Vagina (tissue), 2 donors: Measurements from ENCODE around the gene EXOC3. TPM values are rescaled to one million over a fixed set of nuclear protein-coding genes. Genes with fewer than 3 reads are reported as not detected.
"Not testable (repeated sequence)": the region's sequence is repeated elsewhere in the genome, so short reads cannot be mapped to it uniquely, and the experiment has no call there.

Source experiments
- DNase-seq, 2 donors: peaks; one replicate each; pipeline ENCODE4 v3.0.0-alpha.2; 2017; ENCODE audit errors: extremely low spot score in 2 of 2
- H3K27ac ChIP-seq: fragments of 200-600 bp; sonication (generic); one replicate; pipeline ENCODE4 v1.5.1; 2019
- H3K27me3 ChIP-seq: fragments of 200-600 bp; sonication (generic); one replicate; pipeline ENCODE4 v1.5.1; 2019
- H3K36me3 ChIP-seq, 2 donors: fragments of 200-600 bp; sonication (generic); one replicate each; pipeline ENCODE4 v1.5.1; 2017 to 2019
- H3K4me1 ChIP-seq: fragments of 200-600 bp; sonication (generic); one replicate; pipeline ENCODE4 v1.5.1; 2019
- H3K4me3 ChIP-seq, 2 donors: fragments of 200-600 bp; sonication (generic); 1 replicate in 1 of 2; 2 replicates in 1 of 2; pipeline ENCODE4 v1.5.1; 2016 to 2019
- H3K9me3 ChIP-seq: fragments of 200-600 bp; sonication (generic); one replicate; pipeline ENCODE4 v1.5.1; 2019
- POLR2A ChIP-seq, 2 donors: fragments of 450-650 bp; IDR thresholded peaks; one replicate each; pipeline ENCODE4 v1.6.1; 2017; ENCODE audit warnings: antibody characterized with exemption in 2 of 2, mild to moderate bottlenecking in 2 of 2, moderate library complexity in 2 of 2
- POLR2AphosphoS5 ChIP-seq, 2 donors: sonication (generic); formaldehyde crosslinking; IDR thresholded peaks; one replicate each; pipeline ENCODE4 v1.9.0; 2017; ENCODE audit warnings: antibody characterized with exemption in 2 of 2, mild to moderate bottlenecking in 2 of 2, low read depth in 1 of 2; ENCODE audit not compliant: insufficient read depth in 1 of 2
- intact Hi-C: fragments of 100-400 bp; cut with DNase I; formaldehyde crosslinking; loops from one replicate; pipeline ENCODE4 v1.15.1; 2023
- total RNA-seq: library from RNA; depleted of rRNA; stranded (reverse); fragments of >200 nt; gene quantifications from one replicate; pipeline ENCODE4 v1.2.3, GENCODE V29; 2016
- TF ChIP-seq, protein P1 (sequence below), 3 experiments: fragments of 450-650 bp in 2 of 3; fragments of 200-600 bp in 1 of 3; sonication (generic) in 1 of 3; IDR thresholded peaks; one replicate each; pipeline ENCODE4 v1.5.1; 2017 to 2019; ENCODE audit warnings: antibody characterized with exemption in 3 of 3, mild to moderate bottlenecking in 2 of 3, moderate library complexity in 2 of 3

The EXOC3 gene
- total RNA-seq, 1 donor from 2014 or later: 67.5 TPM

DNA sequence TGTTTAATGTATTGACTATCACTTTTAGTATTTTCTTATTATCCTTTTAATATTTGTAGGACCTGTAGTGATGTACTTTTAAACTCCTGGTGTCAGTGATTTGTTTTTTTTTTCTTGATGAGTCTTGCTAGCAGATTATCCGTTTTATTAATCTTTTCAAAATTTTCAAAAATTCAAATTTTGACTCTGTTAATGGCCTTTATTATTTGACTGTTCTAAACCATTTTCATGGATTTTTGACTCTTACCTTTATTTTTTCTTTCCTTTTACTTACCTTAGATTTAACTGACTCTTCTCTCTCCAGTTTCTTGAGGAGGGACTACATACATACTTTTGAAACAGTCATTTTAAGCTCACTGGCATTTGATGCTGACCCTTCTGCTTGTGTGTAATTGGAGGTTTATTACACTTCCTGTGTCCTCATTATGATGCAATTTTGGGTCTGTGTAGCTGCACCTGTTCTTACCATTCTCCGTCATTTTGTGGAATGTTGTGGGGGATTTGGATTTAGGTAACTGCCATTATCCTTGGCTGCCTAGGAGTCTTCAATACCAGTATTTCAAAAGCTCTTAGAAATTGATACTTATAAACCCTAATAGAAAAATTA, 32.0 kb upstream of the EXOC3 start:
- DNase-seq: no peak
- no peak overlapping the region for H3K4me3 ChIP-seq
- no peaks in the 10 kb centered on the region for H3K27me3 ChIP-seq
- intact Hi-C loops: no loop called here
- TF ChIP-seq POLR2A (IDR thresholded peaks at IDR 0.05) (no peak), POLR2AphosphoS5 (IDR thresholded peaks at IDR 0.05; ENCODE audit: insufficient read depth in 1 of 2, low read depth in 1 of 2) (no peak)
- TF ChIP-seq, protein P1, sequence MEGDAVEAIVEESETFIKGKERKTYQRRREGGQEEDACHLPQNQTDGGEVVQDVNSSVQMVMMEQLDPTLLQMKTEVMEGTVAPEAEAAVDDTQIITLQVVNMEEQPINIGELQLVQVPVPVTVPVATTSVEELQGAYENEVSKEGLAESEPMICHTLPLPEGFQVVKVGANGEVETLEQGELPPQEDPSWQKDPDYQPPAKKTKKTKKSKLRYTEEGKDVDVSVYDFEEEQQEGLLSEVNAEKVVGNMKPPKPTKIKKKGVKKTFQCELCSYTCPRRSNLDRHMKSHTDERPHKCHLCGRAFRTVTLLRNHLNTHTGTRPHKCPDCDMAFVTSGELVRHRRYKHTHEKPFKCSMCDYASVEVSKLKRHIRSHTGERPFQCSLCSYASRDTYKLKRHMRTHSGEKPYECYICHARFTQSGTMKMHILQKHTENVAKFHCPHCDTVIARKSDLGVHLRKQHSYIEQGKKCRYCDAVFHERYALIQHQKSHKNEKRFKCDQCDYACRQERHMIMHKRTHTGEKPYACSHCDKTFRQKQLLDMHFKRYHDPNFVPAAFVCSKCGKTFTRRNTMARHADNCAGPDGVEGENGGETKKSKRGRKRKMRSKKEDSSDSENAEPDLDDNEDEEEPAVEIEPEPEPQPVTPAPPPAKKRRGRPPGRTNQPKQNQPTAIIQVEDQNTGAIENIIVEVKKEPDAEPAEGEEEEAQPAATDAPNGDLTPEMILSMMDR (IDR thresholded peaks at IDR 0.05): no peak
- no peaks in the 10 kb centered on the region for H3K36me3 ChIP-seq
- H3K4me1 ChIP-seq: peaks cover 16% of the 10 kb centered on the region
- no peaks in the 10 kb centered on the region for H3K9me3 ChIP-seq
- H3K27ac ChIP-seq: no peak overlapping the region

DNA sequence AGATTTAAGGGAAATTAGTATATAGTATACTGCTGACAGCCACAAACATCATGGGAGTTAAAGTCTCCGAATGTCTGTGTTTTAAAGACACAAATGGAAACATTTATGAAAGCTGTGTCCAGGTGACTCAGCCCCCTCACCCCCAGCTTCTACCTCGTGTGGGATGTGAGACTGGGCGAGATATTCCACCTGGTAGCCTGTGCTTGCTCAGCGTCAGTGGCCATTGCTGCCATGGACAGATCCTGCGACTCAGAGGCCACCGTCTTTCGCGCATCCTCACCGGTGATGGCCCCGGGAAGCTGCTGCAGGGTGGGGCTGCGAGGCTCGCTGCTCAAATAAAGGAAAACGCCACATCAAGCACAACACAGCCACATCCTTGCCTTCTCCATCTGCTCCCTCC, 31.2 kb upstream of the EXOC3 start:
- TF ChIP-seq, protein P1 (IDR thresholded peaks at IDR 0.05): no peak
- TF ChIP-seq POLR2A (IDR thresholded peaks at IDR 0.05) (no peak), POLR2AphosphoS5 (IDR thresholded peaks at IDR 0.05; ENCODE audit: insufficient read depth in 1 of 2, low read depth in 1 of 2) (no peak)
- Histone ChIP-seq H3K4me3 (no peak overlapping the region), H3K36me3 (no peaks in the 10 kb centered on the region), H3K27me3 (no peaks in the 10 kb centered on the region), H3K4me1 (peaks cover 22% of the 10 kb centered on the region), H3K9me3 (no peaks in the 10 kb centered on the region), H3K27ac (no peak overlapping the region)
- intact Hi-C loops: no loop called here
- no peak for DNase-seq

DNA sequence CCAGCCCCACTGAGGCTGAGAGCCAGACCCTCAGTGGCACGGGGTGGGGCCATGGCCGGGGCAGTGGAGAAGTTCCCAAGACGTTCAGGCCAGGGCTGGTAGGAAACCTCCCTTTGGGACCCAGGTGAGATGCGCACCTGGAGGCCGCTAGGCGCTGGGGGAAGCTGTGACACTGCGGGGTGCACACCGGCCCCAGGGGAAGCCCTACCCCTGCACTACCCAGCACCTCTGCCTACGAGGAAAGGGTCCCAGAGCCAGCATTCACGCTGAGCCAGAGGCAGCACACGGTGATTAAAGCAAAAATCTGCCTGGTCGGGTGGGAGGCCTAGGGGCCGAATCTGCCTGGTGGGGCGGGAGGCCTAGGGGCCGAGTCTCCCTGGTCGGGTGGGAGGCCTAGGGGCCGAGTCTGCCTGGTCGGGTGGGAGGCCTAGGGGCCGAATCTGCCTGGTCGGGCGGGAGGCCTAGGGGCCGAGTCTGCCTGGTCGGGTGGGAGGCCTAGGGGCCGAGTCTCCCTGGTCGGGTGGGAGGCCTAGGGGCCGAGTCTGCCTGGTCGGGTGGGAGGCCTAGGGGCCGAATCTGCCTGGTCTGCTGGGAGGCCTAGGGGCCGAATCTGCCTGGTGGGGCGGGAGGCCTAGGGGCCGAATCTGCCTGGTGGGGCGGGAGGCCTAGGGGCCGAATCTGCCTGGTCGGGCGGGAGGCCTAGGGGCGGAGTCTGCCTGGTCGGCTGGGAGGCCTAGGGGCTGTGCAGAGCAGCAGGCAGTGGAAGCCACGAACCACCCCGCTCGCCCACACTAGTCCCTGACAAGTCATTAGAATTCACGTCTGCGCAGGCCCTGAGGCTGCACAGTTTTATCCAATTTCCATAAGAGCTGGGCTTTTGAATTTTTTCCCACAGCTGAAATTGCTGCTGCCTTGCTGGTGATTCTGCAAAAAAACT, 27.7 kb upstream of the EXOC3 start:
- H3K27me3 ChIP-seq, H3K36me3 ChIP-seq, H3K9me3 ChIP-seq, intact Hi-C loops, DNase-seq: not testable (repeated sequence)
- H3K4me1 ChIP-seq: peaks cover 22% of the 10 kb centered on the region
- H3K4me3 ChIP-seq: peak overlapping the region in 1 of 2 donors; percentile 16
- H3K27ac ChIP-seq: peak overlapping the region; percentile 90

DNA sequence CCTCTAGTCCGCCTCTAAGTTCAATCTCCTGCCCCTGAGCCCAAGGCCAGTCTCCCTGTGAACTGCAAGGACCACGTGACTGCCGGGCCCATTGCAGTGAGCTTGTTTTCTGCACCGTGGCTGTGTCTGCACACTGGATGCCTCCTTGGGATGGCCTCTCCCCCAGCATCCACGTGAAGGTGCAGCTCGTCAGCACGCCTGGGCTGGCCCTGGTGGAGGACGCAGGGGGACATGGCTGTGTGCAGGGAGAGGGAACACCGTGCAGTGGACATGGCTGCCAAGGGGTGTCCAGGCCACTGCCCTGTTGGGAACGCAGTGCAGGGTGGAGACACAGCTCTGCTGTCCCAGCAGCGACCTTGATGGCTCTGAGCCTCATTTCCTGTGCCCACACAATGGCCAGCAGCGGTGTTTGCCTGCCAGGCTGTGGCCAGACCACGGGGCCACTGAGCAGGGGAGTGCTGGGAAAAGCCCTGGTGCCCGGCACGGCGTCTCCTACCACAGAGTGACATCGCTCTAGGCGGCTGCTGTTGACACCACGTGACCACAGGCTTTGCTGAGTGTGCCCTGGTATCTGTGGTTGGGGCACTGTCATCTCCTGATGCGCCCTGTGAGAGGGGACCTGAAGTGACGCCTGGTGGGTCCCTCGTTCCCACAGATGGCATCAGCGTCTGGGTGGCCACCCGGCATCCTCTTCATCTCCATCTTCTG, 26.9 kb upstream of the EXOC3 start:
- Histone ChIP-seq H3K27ac (peak overlapping the region; percentile 90), H3K4me1 (peaks cover 22% of the 10 kb centered on the region), H3K27me3 (no peaks in the 10 kb centered on the region), H3K4me3 (no peak overlapping the region), H3K36me3 (no peaks in the 10 kb centered on the region), H3K9me3 (no peaks in the 10 kb centered on the region)
- TF ChIP-seq, protein P1 (IDR thresholded peaks at IDR 0.05): no peak
- TF ChIP-seq POLR2AphosphoS5 (IDR thresholded peaks at IDR 0.05; ENCODE audit: insufficient read depth in 1 of 2, low read depth in 1 of 2) (no peak), POLR2A (IDR thresholded peaks at IDR 0.05) (no peak)
- no peak for DNase-seq
- intact Hi-C loops: no loop called here

DNA sequence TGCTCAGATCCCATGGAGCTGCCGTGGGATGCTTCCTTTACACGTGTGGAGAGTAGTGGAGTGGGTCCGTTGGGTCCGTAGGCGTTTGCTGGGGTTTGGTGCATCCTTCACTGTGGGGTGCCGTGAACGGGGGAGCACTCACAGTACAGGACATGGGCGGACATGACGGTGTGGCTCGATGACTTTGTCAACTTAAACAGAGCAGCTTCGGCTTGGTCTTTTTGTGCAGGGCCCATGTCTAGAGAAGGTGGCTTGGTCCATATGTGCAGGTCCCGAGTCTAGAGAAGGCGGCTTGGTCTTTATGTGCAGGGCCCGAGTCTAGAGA, 26.4 kb upstream of the EXOC3 start:
- no peaks in the 10 kb centered on the region for H3K27me3 ChIP-seq
- peak overlapping the region; percentile 90 for H3K27ac ChIP-seq
- no peaks in the 10 kb centered on the region for H3K36me3 ChIP-seq
- peaks cover 22% of the 10 kb centered on the region for H3K4me1 ChIP-seq
- TF ChIP-seq, protein P1 (IDR thresholded peaks at IDR 0.05): no peak
- TF ChIP-seq POLR2A (IDR thresholded peaks at IDR 0.05): no peak
- no peak for TF ChIP-seq POLR2AphosphoS5 (IDR thresholded peaks at IDR 0.05; ENCODE audit: insufficient read depth in 1 of 2, low read depth in 1 of 2)
- H3K9me3 ChIP-seq: no peaks in the 10 kb centered on the region
- no peak for DNase-seq
- intact Hi-C loops: no loop called here
- H3K4me3 ChIP-seq: no peak overlapping the region
